AG04449 (cell line): Measurements from ENCODE around the gene MAPK8IP3.

Experiments used
- CTCF ChIA-PET: fragments of 350-600 bp; formaldehyde crosslinking; extraction: SDS; loops from one replicate; lab custom pipeline; 2021; ENCODE audit warnings: antibody characterized with exemption; lab: Yijun Ruan, JAX
- POLR2A ChIA-PET: fragments of 400-600, 350-600 bp; formaldehyde crosslinking; extraction: SDS; loops from one replicate; lab custom pipeline; 2020; ENCODE audit warnings: antibody characterized with exemption, inconsistent platforms; lab: Yijun Ruan, JAX
- DNase-seq: peaks from one replicate; pipeline ENCODE4 v3.0.0-alpha.2; 2010; ENCODE audit warnings: low read depth, low spot score
- H3K4me3 ChIP-seq: 2 replicates; pipeline ENCODE4 v1.5.1; 2011; ENCODE audit warnings: low read depth, mild to moderate bottlenecking, control low read depth, low read length
- CTCF ChIP-seq: IDR thresholded peaks from one replicate; pipeline ENCODE4 v1.5.1; 2011; ENCODE audit warnings: mild to moderate bottlenecking, moderate library complexity, low read length, control low read depth, inconsistent platforms; ENCODE audit not compliant: insufficient read depth; ENCODE audit errors: missing control alignments

The MAPK8IP3 gene

GRCh38 chr16:1785846-1786170, 79.8 kb downstream of the MAPK8IP3 start:
- H3K4me3 ChIP-seq: no peak overlapping the region
- POLR2A ChIA-PET: no interaction called here
- no peak for TF ChIP-seq CTCF
- CTCF ChIA-PET: interaction anchor here (1.8 to 2.0 kb wide), 2 partner anchors 12 to 144 kb away, joined by 5 to 7 read pairs; no protein-coding TSS in a partner anchor
- DNase-seq: no peak

- no peak for DNase-seq
- ChIA-PET CTCF (no interaction called here), POLR2A (no interaction called here)
- no peak overlapping the region for H3K4me3 ChIP-seq
- TF ChIP-seq CTCF: no peak
Observed at GRCh38 chr16:1786242-1787055, 80.5 kb downstream of the MAPK8IP3 start.

- ChIA-PET POLR2A (no interaction called here), CTCF (no interaction called here)
- no peak for TF ChIP-seq CTCF
- DNase-seq: no peak
- H3K4me3 ChIP-seq: no peak overlapping the region
Observed at GRCh38 chr16:1787056-1787321, 81.0 kb downstream of the MAPK8IP3 start.

- TF ChIP-seq CTCF: no peak
- no peak for DNase-seq
- POLR2A ChIA-PET: no interaction called here
- no peak overlapping the region for H3K4me3 ChIP-seq
- CTCF ChIA-PET: no interaction called here
Observed at GRCh38 chr16:1787322-1788094, 81.5 kb downstream of the MAPK8IP3 start.

GRCh38 chr16:1788095-1788707, 82.2 kb downstream of the MAPK8IP3 start:
- TF ChIP-seq CTCF: no peak
- ChIA-PET POLR2A (no interaction called here), CTCF (no interaction called here)
- no peak for DNase-seq
- H3K4me3 ChIP-seq: no peak overlapping the region

- CTCF ChIA-PET: no interaction called here
- POLR2A ChIA-PET: no interaction called here
- no peak overlapping the region for H3K4me3 ChIP-seq
- DNase-seq: no peak
- TF ChIP-seq CTCF: no peak
Observed at GRCh38 chr16:1788708-1789100, 82.7 kb downstream of the MAPK8IP3 start.
